Suprapubic skin (tissue), 3 donors: ENCODE measurements around the gene SV2A.

Experiments
- POLR2A ChIP-seq, 2 donors: fragments of 450-650 bp; IDR thresholded peaks; one replicate each; pipeline ENCODE4 v1.6.1; 2017; ENCODE audit warnings: antibody characterized with exemption in 2 of 2, mild to moderate bottlenecking in 2 of 2, moderate library complexity in 2 of 2
- TF ChIP-seq, protein P1 (sequence below), 2 donors: fragments of 200-600 bp in 1 of 2; fragments of 450-650 bp in 1 of 2; sonication (generic) in 1 of 2; IDR thresholded peaks; one replicate each; pipeline ENCODE4 v1.5.1; 2016 to 2019; ENCODE audit warnings: antibody characterized with exemption in 2 of 2, mild to moderate bottlenecking in 1 of 2, moderate library complexity in 1 of 2

DNA sequence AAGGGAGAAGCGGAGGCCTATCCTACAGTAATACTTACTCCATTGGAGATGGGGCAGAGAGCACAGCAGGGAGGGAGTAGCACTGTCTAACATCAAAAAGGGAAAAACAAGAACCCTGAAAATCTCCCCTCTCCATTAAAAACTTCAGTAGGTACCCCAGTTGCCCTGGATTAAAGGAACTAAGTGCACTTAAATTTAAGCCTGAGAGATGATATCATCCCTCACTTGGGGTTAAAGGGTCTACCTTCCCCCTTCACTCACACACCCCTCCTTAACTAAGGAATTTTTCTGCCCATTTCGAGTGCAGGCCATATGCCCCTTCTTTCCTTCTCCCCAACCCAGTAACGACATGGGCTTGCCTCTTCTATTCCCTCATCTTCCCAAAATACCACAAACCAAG, 22.8 kb upstream of the SV2A start:
- TF ChIP-seq, protein P1, sequence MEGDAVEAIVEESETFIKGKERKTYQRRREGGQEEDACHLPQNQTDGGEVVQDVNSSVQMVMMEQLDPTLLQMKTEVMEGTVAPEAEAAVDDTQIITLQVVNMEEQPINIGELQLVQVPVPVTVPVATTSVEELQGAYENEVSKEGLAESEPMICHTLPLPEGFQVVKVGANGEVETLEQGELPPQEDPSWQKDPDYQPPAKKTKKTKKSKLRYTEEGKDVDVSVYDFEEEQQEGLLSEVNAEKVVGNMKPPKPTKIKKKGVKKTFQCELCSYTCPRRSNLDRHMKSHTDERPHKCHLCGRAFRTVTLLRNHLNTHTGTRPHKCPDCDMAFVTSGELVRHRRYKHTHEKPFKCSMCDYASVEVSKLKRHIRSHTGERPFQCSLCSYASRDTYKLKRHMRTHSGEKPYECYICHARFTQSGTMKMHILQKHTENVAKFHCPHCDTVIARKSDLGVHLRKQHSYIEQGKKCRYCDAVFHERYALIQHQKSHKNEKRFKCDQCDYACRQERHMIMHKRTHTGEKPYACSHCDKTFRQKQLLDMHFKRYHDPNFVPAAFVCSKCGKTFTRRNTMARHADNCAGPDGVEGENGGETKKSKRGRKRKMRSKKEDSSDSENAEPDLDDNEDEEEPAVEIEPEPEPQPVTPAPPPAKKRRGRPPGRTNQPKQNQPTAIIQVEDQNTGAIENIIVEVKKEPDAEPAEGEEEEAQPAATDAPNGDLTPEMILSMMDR (IDR thresholded peaks at IDR 0.05) = no peak
- no peak for TF ChIP-seq POLR2A (IDR thresholded peaks at IDR 0.05)
